HEK293 (cell line): ENCODE data around the gene LDHAL6B.

Experiments
- CTCF ChIA-PET: fragments of 350-600 bp; formaldehyde crosslinking; extraction: SDS; loops from one replicate; lab custom pipeline; 2021; ENCODE audit warnings: antibody characterized with exemption; lab: Yijun Ruan, JAX
- POLR2A ChIA-PET: fragments of 300-600 bp; formaldehyde crosslinking; extraction: SDS; loops from one replicate; lab custom pipeline; 2020; ENCODE audit warnings: antibody characterized with exemption, inconsistent platforms; lab: Yijun Ruan, JAX
- H3K27ac ChIP-seq: fragments of 200-500 bp; sonication (Bioruptor generic); 2 replicates; pipeline ENCODE4 v1.5.1; 2014; ENCODE audit warnings: low read depth, low read length, control low read depth, inconsistent platforms; ENCODE audit errors: extremely low read depth
- H3K36me3 ChIP-seq, 2 experiments: fragments of 200-500 bp in 1 of 2; sonication (Bioruptor generic) in 1 of 2; 1 replicate in 1 of 2; 2 replicates in 1 of 2; pipeline ENCODE4 v1.5.1; 2014 to 2017; ENCODE audit warnings: inconsistent platforms in 2 of 2, low read length in 2 of 2; ENCODE audit not compliant: control insufficient read depth in 2 of 2, insufficient read depth in 1 of 2
- H3K4me1 ChIP-seq: fragments of 200-500 bp; sonication (Bioruptor generic); 2 replicates; pipeline ENCODE4 v1.5.1; 2014; ENCODE audit warnings: mild to moderate bottlenecking, low read length, inconsistent platforms; ENCODE audit not compliant: control insufficient read depth, insufficient read depth
- H3K4me3 ChIP-seq: 2 replicates; pipeline ENCODE4 v1.5.1; 2011; ENCODE audit warnings: low read depth, mild to moderate bottlenecking, control low read depth, low read length, moderate library complexity
- H3K9me3 ChIP-seq: fragments of 200-500 bp; sonication (Bioruptor generic); 2 replicates; pipeline ENCODE4 v1.5.1; 2014; ENCODE audit warnings: low read depth, low read length, inconsistent platforms; ENCODE audit not compliant: control insufficient read depth, insufficient read depth
- ATF2 ChIP-seq: fragments of 450-650 bp; formaldehyde crosslinking; IDR thresholded peaks from 2 replicates; pipeline ENCODE4 v1.5.1; 2016; ENCODE audit warnings: missing biosample characterization, missing genetic modification characterization, low read depth
- EGR2 ChIP-seq: fragments of 450-650 bp; formaldehyde crosslinking; IDR thresholded peaks from 2 replicates; pipeline ENCODE4 v1.5.1; 2016; ENCODE audit warnings: low read depth, missing biosample characterization, missing genetic modification characterization
- HOXC10 ChIP-seq: sonication (generic); formaldehyde crosslinking; IDR thresholded peaks from 2 replicates; pipeline ENCODE4 v1.8.1; 2023; ENCODE audit warnings: mild to moderate bottlenecking, missing genetic modification reagents
- KLF16 ChIP-seq: fragments of 450-650 bp; formaldehyde crosslinking; IDR thresholded peaks from 2 replicates; pipeline ENCODE4 v1.5.1; 2017; ENCODE audit warnings: missing biosample characterization, missing genetic modification characterization
- SALL2 ChIP-seq: fragments of 450-650 bp; formaldehyde crosslinking; IDR thresholded peaks from 2 replicates; pipeline ENCODE4 v1.5.0; 2017; ENCODE audit warnings: missing biosample characterization, mild to moderate bottlenecking, missing genetic modification characterization, borderline replicate concordance
- SP3 ChIP-seq: fragments of 450-650 bp; formaldehyde crosslinking; IDR thresholded peaks from 2 replicates; pipeline ENCODE4 v1.5.1; 2016; ENCODE audit warnings: missing biosample characterization, missing genetic modification characterization
- ZNF248 ChIP-seq: fragments of 450-650 bp; formaldehyde crosslinking; IDR thresholded peaks from 2 replicates; pipeline ENCODE4 v1.5.1; 2017; ENCODE audit warnings: missing biosample characterization, missing genetic modification characterization
- ZNF311 ChIP-seq: fragments of 450-650 bp; formaldehyde crosslinking; IDR thresholded peaks from 2 replicates; pipeline ENCODE4 v1.5.1; 2017; ENCODE audit warnings: missing biosample characterization, missing genetic modification characterization, borderline replicate concordance
- ZNF366 ChIP-seq: fragments of 450-650 bp; formaldehyde crosslinking; conservative IDR thresholded peaks from 2 replicates; pipeline ENCODE4 v1.5.1; 2016; ENCODE audit warnings: missing biosample characterization, missing genetic modification characterization
- ZNF398 ChIP-seq: fragments of 450-650 bp; formaldehyde crosslinking; IDR thresholded peaks from 2 replicates; pipeline ENCODE4 v1.5.1; 2017; ENCODE audit warnings: missing biosample characterization, missing genetic modification characterization
- ZNF596 ChIP-seq: fragments of 450-650 bp; IDR thresholded peaks from 2 replicates; pipeline ENCODE4 v1.5.0; 2018; ENCODE audit warnings: missing biosample characterization, mild to moderate bottlenecking, missing genetic modification characterization, moderate library complexity
- ZNF623 ChIP-seq: fragments of 450-650 bp; formaldehyde crosslinking; IDR thresholded peaks from 2 replicates; pipeline ENCODE4 v1.5.1; 2016; ENCODE audit warnings: missing biosample characterization, missing genetic modification characterization
- ZNF654 ChIP-seq: fragments of 450-650 bp; formaldehyde crosslinking; IDR thresholded peaks from 2 replicates; pipeline ENCODE4 v1.5.1; 2016; ENCODE audit warnings: low read depth, missing biosample characterization, missing genetic modification characterization
- ZNF660 ChIP-seq: fragments of 450-650 bp; IDR thresholded peaks from 2 replicates; pipeline ENCODE4 v1.5.1; 2018; ENCODE audit warnings: missing biosample characterization, mild to moderate bottlenecking, missing genetic modification characterization
- ZNF701 ChIP-seq: fragments of 450-650 bp; formaldehyde crosslinking; IDR thresholded peaks from 2 replicates; pipeline ENCODE4 v1.5.1; 2016; ENCODE audit warnings: missing biosample characterization, missing genetic modification characterization
- ZNF785 ChIP-seq: fragments of 450-650 bp; formaldehyde crosslinking; IDR thresholded peaks from 2 replicates; pipeline ENCODE4 v1.5.1; 2016; ENCODE audit warnings: missing biosample characterization, missing genetic modification characterization
- ZXDB ChIP-seq: fragments of 450-650 bp; formaldehyde crosslinking; IDR thresholded peaks from 2 replicates; pipeline ENCODE4 v1.5.1; 2016; ENCODE audit warnings: missing biosample characterization, missing genetic modification characterization
- TF ChIP-seq, protein P1 (sequence below): fragments of 450-650 bp; formaldehyde crosslinking; IDR thresholded peaks from 2 replicates; pipeline ENCODE4 v1.5.1; 2017; ENCODE audit warnings: missing biosample characterization, missing genetic modification characterization
- TF ChIP-seq, protein P2 (sequence below): fragments of 450-650 bp; formaldehyde crosslinking; IDR thresholded peaks from 2 replicates; pipeline ENCODE4 v1.5.1; 2016; ENCODE audit warnings: missing biosample characterization, missing genetic modification characterization
- TF ChIP-seq, protein P3 (sequence below): fragments of 450-650 bp; formaldehyde crosslinking; IDR thresholded peaks from 2 replicates; pipeline ENCODE4 v1.5.1; 2016; ENCODE audit warnings: missing biosample characterization, missing genetic modification characterization, borderline replicate concordance

Gene LDHAL6B

DNA sequence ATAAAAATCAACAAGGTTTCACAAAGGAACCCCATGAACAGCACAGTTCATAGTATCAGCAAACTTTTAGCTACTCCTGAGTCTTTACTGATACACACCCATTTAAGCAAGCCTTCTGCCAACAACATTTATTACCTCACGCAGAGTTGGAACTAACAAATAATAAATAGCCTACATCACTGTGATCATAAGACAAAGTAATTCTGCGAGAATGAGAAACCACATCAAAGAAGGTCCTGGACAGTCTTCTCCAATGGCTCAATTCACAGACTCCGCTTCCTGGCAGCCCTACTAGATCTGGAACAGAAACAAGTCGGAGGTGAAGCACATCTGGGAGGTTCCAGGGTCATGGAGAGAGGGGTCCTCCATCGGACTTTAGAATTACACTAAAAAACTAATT, 37.0 kb downstream of the LDHAL6B start:
- POLR2A ChIA-PET, result no interaction called here
- Histone ChIP-seq H3K9me3 (no peaks in the 10 kb centered on the region), H3K27ac (no peak overlapping the region), H3K4me3 (no peak overlapping the region), H3K36me3 (no peaks in the 10 kb centered on the region), H3K4me1 (no peaks in the 10 kb centered on the region)
- TF ChIP-seq, protein P1, sequence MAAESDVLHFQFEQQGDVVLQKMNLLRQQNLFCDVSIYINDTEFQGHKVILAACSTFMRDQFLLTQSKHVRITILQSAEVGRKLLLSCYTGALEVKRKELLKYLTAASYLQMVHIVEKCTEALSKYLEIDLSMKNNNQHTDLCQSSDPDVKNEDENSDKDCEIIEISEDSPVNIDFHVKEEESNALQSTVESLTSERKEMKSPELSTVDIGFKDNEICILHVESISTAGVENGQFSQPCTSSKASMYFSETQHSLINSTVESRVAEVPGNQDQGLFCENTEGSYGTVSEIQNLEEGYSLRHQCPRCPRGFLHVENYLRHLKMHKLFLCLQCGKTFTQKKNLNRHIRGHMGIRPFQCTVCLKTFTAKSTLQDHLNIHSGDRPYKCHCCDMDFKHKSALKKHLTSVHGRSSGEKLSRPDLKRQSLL, result no peak
- TF ChIP-seq ZNF785 (tag by site-specific recombination), result no peak
- TF ChIP-seq HOXC10 (CRISPR knock-in tag), result no peak
- TF ChIP-seq ZNF701 (tag by site-specific recombination), result no peak
- TF ChIP-seq ZNF248 (tag by site-specific recombination), result no peak
- TF ChIP-seq SP3 (tag by site-specific recombination), result no peak
- TF ChIP-seq SALL2 (tag by site-specific recombination), result no peak
- TF ChIP-seq ATF2 (tag by site-specific recombination), result no peak
- TF ChIP-seq ZNF366 (tag by site-specific recombination), result no peak
- TF ChIP-seq EGR2 (tag by site-specific recombination), result no peak
- TF ChIP-seq ZNF311 (tag by site-specific recombination), result no peak
- no peak for TF ChIP-seq ZNF654 (tag by site-specific recombination)
- TF ChIP-seq, protein P2, sequence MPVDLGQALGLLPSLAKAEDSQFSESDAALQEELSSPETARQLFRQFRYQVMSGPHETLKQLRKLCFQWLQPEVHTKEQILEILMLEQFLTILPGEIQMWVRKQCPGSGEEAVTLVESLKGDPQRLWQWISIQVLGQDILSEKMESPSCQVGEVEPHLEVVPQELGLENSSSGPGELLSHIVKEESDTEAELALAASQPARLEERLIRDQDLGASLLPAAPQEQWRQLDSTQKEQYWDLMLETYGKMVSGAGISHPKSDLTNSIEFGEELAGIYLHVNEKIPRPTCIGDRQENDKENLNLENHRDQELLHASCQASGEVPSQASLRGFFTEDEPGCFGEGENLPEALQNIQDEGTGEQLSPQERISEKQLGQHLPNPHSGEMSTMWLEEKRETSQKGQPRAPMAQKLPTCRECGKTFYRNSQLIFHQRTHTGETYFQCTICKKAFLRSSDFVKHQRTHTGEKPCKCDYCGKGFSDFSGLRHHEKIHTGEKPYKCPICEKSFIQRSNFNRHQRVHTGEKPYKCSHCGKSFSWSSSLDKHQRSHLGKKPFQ, result no peak
- no peak for TF ChIP-seq ZXDB (tag by site-specific recombination)
- no peak for TF ChIP-seq KLF16 (tag by site-specific recombination)
- TF ChIP-seq, protein P3, sequence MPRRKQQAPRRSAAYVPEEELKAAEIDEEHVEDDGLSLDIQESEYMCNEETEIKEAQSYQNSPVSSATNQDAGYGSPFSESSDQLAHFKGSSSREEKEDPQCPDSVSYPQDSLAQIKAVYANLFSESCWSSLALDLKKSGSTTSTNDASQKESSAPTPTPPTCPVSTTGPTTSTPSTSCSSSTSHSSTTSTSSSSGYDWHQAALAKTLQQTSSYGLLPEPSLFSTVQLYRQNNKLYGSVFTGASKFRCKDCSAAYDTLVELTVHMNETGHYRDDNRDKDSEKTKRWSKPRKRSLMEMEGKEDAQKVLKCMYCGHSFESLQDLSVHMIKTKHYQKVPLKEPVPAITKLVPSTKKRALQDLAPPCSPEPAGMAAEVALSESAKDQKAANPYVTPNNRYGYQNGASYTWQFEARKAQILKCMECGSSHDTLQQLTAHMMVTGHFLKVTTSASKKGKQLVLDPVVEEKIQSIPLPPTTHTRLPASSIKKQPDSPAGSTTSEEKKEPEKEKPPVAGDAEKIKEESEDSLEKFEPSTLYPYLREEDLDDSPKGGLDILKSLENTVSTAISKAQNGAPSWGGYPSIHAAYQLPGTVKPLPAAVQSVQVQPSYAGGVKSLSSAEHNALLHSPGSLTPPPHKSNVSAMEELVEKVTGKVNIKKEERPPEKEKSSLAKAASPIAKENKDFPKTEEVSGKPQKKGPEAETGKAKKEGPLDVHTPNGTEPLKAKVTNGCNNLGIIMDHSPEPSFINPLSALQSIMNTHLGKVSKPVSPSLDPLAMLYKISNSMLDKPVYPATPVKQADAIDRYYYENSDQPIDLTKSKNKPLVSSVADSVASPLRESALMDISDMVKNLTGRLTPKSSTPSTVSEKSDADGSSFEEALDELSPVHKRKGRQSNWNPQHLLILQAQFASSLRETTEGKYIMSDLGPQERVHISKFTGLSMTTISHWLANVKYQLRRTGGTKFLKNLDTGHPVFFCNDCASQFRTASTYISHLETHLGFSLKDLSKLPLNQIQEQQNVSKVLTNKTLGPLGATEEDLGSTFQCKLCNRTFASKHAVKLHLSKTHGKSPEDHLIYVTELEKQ (tag by site-specific recombination), result no peak
- TF ChIP-seq ZNF623 (tag by site-specific recombination), result no peak
- TF ChIP-seq ZNF398 (tag by site-specific recombination), result no peak
- TF ChIP-seq ZNF596 (tag by site-specific recombination), result no peak
- TF ChIP-seq ZNF660 (tag by site-specific recombination), result no peak
- CTCF ChIA-PET, result interaction anchor here (0.6 kb wide), 1 partner anchor 31 kb away, joined by 3 read pairs; no protein-coding TSS in a partner anchor
